GM18508 (cell line): Measurements from ENCODE around the gene WDR27.

Experiments
- ATAC-seq: cut with Tn5 transposase; IDR thresholded peaks from one replicate; pipeline ENCODE4 v1.9.1; 2021; ENCODE audit warnings: moderate number of reproducible peaks; ENCODE audit not compliant: insufficient read depth, unreplicated experiment

Gene WDR27

GRCh38 chr6:169571123-169571962 lies 130.5 kb downstream of the WDR27 start:
- no peak for ATAC-seq

GRCh38 chr6:169568314-169569087 lies 133.3 kb downstream of the WDR27 start:
- no peak for ATAC-seq

- ATAC-seq: no peak
Measured at GRCh38 chr6:169567819-169568218, 134.0 kb downstream of the WDR27 start.

GRCh38 chr6:169566961-169567750 lies 134.7 kb downstream of the WDR27 start:
- ATAC-seq: no peak

- ATAC-seq: no peak
Measured at GRCh38 chr6:169566319-169566718, 135.5 kb downstream of the WDR27 start.

- ATAC-seq: no peak
Measured at GRCh38 chr6:169564453-169565240, 137.2 kb downstream of the WDR27 start.

GRCh38 chr6:169561665-169562064 lies 140.2 kb downstream of the WDR27 start:
- no peak for ATAC-seq

GRCh38 chr6:169559592-169559991 lies 142.2 kb downstream of the WDR27 start:
- no peak for ATAC-seq

GRCh38 chr6:169558774-169559441 lies 142.9 kb downstream of the WDR27 start:
- no peak for ATAC-seq

GRCh38 chr6:169558378-169558773 lies 143.5 kb downstream of the WDR27 start:
- ATAC-seq: no peak

GRCh38 chr6:169557887-169558286 lies 143.9 kb downstream of the WDR27 start:
- ATAC-seq: no peak

- ATAC-seq: peak; percentile 100
Measured at GRCh38 chr6:169556758-169557548, 144.9 kb downstream of the WDR27 start.

- no peak for ATAC-seq
Measured at GRCh38 chr6:169555971-169556617, 145.7 kb downstream of the WDR27 start.

- no peak for ATAC-seq
Measured at GRCh38 chr6:169545982-169546381, 155.8 kb downstream of the WDR27 start.

GRCh38 chr6:169543704-169544103 lies 158.1 kb downstream of the WDR27 start:
- no peak for ATAC-seq

GRCh38 chr6:169542491-169542890 lies 159.3 kb downstream of the WDR27 start:
- ATAC-seq: no peak

GRCh38 chr6:169539176-169539897 lies 162.5 kb downstream of the WDR27 start:
- ATAC-seq: no peak
